Measurements from ENCODE around the gene INAFM1.
"Not testable (repeated sequence)": the region's sequence is repeated elsewhere in the genome, so short reads cannot be mapped to it uniquely, and the experiment has no call there.

Gene INAFM1

DNA sequence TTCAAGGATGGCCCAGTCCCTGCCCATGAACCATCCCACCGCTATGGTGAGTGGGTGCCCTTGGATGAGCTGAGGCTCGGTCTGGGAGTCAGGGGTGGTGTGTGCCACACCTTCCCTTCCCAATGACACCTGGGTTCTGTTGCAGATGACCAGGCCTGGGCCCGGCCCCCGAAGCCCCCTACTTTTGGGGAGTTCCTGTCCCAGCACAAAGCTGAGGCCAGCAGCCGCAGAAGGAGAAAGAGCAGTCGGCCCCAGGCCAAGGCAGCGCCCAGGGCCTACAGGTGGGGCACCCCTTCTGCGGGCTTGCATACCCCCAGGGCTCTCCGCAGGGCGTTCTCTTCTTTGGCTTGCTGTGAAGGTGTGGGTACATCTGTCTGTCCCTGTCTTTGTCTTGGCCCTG lies 4.3 kb upstream of the INAFM1 start:
- no peak for DNase-seq

DNA sequence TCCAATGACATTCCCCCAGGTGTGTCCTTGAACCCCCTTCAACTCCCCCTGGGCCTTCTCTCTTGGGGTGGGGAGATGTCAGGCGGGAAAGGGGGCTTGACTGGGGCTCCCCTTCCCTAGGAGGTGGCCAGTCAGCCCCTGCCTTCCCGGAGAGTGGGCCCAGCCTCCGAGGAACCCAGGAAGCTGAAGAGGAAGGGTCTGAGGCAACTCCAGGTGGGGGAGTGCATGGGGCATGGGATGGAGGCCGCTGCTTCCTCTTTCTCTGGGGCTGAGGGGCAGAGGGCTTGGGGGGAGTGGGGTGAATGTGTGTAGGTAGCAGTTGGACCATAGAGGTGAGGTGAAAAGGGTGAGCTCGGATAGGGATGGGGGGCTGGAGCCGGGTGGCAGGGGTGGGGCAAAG lies 2.7 kb upstream of the INAFM1 start:
- DNase-seq: no peak

DNA sequence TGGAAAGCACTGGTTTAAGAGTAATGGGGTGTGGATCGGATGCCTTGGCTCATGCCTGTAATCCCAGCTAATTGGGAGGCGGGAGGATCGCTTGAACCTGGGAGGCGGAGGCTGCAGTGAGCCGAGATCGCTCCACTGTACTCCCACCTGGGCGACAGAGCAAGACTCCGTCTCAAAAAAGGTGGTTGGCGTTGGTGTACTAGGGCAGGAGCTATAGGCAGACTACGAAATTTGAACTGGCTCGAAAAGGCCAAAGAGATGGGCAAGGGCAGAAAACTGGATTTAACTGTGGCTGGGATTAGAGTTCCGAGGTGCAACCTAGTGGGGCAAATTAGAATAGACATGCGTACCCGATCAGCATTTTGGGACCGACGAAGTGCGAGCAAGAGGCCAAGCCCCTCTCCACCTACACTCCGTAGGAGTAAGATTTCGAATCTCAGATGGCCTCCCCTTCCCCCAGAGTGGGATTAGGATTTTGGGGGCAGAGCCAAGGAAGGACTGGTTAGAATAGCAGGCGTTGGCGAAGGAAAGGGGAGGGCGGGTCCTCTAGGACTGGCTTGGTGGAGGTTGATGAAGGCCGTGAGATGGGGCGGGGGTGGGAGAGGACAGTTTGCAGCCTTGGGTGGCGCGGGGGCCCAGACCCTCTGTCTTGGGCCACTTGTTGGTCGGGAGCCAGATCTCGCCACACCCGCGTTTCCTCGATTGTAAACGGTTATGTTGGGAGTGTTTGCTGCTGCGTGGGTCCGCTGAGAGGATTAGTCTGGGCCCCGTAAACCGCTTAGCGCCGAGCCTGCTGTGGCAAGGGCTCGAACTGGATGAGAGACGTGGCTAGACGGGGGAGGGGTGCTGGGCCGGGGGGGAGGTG lies 2.0 kb upstream of the INAFM1 start:
- DNase-seq: peak; percentile 61

DNA sequence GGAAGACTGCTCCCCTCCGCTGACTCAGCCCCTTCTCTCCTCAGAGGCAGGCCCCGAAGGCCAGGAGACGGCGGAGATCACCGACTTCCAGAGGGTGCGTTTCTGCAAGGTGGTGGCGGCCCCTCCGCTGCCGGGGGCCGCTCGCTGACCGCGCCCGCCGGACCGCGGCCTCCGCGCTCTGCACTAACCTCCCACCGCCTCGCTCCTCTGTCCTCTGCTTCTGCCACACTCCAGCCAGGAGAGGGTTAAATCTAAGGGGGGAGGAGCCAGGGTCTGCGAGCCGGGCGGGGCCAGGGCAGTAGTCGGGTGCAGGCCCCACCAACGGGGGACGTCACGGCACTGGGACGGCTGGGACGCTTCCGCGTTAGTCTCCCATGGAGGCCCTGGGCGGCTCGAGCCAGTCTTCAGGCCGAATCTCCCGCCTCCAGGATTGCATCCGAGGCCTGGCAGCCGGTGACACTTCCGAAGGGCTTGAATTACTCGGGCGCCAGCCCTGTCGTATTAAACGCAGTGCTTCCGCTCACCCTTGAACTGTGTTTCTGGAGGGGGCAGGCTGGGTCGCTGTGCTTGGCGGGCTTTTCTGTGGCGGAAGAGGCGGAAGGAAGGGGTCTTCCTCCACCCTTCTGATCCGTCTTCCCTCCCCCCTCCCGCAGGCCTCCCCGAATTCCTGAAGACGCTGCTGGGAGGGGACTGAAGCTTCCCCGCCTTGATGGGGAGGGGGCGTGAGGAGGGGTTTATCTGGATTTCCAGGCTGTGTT lies 1.2 kb upstream of the INAFM1 start:
- peak; percentile 92 for DNase-seq

DNA sequence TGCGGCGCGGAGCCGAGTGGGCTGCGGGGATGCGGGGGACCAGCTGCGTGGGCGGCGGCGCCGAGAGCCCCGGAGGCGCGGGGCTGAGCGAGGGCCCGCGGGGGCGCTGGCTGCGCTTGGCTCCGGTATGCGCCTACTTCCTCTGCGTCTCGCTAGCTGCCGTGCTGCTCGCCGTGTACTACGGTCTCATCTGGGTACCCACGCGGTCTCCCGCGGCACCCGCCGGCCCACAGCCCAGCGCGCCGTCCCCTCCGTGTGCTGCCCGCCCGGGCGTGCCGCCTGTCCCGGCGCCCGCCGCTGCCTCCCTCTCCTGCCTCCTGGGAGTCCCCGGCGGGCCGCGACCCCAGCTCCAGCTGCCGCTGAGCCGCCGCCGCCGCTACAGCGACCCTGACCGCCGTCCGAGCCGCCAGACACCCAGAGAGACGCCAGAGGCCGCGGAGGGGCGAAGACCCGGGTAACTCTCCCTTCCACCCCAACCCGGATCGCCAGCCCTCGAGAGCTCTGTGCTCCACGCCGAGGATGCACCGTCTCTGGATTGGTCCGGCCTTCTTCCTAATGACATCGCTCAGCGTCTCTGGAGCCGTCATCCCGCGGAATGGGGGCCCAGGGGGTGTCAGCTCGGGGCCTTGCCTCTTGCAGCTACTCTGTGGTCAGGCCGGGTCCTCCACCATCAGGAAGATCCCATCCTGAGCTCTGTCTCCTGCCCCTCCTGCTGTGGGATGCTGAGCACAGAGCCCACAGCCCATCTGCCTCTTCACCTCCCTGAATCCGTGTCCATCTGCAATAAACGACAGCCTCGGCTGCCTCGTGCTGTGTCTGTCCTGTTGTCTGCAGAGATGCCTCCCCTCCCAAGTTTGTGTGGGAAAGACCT lies 441 bp downstream of the INAFM1 start:
- peak; percentile 17 for DNase-seq

DNA sequence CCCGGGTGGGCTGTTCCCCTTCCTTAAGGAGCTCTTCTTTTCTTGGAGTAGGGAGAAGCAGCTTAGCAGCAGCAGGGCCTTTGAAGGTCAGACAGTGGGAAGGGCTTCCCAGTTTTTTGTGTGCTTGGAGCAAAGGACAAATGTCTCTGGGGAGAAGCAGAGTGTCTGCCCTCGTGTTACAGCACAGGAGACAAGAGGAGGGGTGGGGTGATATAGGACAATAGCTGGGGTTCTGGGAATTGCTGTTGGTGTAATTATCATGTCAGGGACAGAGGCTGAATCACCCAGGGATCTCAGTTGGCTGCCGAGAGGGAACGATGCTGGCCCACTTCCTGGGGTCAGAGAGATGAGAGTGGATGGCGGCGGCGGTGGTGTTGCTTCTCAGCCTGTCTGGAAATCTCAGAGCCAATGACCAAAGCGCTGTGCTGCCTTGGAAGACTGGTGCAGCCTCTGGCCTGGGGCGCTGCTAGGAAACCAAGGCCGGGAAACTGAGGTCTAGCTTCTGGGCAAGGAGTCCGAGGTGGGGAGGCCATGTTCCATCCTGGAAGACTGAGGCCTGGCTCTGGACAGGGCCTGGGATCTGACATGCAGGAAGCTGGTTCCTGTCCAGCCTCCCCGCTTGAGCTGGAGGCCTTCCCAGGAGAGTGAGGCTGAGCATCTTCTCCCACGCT lies 1.2 kb downstream of the INAFM1 start:
- peak; percentile 13 for DNase-seq

DNA sequence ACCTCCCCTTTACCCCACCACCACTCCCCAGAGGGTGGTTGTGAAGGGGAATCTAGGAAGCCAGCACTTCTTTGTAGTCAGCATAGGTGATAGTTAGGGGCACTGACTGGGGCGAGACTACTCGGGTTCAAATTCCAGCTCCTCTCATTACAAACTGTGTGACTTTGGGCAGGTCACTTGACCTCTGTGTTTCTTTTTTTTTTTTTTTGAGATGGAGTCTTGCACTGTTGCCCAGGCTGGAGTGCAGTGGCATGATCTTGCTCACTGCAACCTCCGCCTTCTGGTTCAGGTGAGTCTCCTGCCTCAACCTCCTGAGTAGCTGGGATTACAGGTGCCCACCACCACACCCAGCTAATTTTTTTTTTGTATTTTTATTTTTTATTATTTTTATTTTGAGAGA lies 1.8 kb downstream of the INAFM1 start:
- DNase-seq: not testable (repeated sequence)

DNA sequence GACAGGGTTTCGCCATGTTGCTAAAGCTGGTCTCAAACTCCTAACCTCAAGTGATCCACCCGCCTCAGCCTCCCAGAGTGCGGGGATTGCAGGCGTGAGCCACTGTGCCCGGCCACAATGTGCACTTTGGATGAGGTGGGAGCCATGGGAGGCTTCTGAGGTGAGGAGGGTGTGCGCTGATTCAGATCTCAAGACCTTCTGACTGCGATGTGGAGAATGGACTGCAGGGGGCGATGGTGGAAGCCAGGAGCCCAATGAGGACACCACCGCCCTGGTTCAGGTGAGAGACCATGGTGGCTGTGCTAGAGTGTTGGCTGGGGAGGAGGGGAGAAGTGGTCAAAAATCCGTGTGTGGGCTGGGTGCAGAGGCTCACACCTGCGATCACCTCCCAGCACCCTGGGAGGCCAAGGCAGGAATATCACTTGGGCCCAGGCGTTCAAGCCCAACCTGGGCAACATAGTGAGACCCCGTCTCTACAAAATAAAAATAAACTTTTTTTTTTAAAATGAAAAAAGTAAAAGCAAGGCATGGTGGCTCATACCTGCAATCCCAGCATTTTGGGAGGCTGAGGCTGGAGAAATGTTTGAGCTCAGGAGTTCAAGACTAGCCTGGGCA lies 5.6 kb downstream of the INAFM1 start:
- DNase-seq: no peak

DNA sequence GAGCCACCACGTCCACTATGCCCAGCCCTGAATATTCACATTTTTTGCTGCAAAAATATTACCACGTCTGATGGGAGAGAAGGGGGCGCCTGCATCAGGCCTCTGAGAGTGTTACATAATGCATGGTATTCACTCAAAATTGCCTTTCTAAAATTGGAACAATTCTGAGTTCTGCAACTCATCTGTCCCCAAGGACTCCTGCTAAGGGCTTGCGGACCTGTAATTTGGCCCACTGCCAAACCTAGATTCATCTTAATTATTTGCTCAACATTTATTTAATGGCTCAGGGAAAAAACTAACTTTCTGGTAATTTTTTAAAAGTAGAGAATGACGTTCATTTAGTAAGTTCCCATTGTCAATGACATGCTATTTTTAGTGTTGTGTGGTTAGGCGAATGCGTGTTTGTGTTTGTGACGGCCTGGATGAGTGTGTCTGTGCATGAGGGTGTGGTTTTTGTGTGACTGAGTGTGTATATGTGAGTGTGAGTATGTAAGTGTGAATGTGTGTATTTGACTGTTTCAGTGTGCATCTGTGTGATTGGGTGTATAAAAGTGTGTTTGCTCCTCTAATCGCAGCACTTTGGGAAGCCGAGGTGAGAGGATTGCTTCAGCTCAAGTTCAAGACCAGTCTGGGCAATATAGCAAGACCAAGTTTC lies 8.8 kb downstream of the INAFM1 start:
- no peak for DNase-seq

DNA sequence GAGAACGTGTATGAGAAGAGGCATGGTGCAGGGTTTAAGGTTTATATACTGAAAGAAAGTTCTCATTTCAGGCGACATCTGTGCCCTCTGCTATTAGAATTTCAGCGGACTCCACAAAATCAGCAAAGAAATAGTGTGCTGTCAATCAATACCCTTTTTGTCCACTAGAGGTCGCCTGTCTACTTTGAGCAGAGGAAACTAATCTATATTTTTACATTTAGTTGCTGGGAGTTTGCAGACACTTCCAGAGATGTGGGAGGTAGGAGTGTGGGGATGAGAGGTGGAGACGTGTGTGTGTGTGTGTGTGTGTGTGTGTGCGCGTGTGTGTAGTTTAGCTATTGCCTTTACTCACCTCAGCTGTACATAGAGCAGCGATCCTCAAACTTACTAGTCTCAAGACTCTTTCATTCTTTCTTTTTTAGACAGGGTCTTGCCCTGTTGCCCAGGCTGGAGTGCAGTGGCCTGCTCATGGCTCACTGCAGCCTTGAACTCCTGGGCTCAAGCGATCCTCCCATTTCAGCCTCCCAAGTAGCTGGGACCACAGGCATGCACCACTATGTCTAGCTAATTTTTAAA lies 9.7 kb downstream of the INAFM1 start:
- DNase-seq: peak; percentile 36

DNA sequence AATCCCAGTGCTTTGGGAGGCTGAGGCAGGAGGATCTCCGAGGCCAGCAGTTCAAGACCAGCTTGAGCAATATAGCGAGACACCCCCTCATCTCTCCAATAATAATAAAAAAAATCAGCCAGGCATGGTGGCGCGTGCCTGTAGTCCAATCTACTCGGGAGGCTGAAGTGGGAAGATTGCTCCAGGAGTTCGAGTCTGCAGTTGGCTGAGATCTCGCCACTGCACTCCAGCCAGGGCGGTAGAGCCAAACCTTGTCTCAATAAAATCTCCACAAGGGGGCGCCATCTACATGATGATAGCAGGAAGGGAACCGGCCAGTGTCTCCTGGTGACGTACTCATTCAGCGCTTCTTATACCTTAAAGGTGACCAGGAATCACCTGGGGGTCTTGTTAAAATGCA lies 21.4 kb downstream of the INAFM1 start:
- DNase-seq: peak; percentile 62

DNA sequence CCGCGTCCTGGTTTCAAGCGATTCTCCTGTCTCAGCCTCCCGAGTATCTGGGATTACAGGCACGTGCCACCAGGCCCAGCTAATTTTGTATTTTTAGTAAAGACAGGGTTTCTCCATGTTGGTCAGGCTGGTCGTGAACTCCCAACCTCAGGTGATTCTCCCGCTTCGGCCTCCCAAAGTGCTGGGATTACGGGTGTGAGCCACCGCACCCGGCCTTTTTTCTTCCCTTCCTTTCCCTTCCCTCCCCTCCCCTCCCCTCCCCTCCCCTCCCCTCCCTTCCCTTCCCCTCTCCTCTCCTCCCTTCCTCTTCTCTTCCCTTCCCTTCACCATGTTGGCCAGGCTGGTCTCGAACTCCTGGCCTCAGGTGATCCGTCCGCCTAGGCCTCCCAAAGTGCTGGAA lies 26.2 kb downstream of the INAFM1 start:
- DNase-seq: not testable (repeated sequence)

DNA sequence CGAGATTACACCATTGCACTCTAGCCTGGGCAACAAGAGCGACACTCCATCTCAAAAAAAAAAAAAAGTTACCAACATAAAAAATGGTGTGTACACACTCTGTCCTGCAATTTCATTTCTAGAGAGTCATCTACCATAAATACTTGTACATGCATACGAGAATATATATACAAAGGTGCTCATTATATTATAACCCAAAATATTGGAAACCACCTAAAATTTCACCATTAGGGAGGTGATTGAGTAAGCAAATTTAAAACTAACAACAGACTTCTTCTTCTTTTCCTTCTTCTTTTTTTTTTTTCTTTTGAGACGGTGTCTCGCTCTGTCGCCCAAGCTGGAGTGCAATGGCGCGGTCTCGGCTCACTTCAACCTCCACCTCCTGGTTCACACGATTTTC lies 27.6 kb downstream of the INAFM1 start:
- DNase-seq: no peak

DNA sequence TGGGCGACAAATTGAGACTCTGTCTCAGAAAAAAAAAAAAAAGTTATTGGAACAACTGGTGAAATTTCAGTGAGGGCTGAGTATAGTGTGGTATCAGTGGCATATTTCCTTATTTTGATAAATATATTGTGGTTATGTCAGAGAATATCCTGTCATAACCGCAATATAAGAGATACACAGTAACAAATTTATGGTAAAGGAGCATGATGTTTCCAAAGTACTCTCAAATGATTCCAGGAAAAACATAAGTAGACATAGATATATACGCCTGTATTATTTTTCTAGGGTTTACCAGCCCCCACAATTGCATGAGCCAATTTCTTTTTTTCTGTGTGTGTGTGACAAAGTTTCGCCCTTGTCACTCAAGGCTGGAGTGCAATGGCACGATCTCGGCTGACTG lies 29.3 kb downstream of the INAFM1 start:
- DNase-seq: no peak

DNA sequence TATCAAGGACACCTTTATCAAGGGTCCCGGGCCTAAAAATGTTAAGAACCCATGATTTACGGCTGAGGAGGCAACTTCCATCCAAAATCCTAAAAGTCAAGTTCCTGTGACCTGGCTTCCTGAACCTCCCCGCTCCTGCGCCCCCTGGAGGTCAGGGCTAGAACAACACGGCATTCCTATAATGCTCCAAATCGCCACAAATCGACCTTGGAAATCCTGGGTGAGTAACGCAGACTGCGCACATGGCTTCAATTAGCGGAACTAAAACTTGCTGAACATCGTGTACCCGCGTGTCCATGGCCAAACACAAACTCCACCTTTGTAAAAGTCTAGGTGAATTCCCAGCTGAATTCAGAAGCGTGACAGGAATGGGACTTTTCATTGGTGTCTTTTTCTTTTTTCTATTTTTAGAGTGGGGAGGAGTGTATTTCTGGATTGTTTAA lies 30.6 kb downstream of the INAFM1 start:
- DNase-seq: peak; percentile 85

DNA sequence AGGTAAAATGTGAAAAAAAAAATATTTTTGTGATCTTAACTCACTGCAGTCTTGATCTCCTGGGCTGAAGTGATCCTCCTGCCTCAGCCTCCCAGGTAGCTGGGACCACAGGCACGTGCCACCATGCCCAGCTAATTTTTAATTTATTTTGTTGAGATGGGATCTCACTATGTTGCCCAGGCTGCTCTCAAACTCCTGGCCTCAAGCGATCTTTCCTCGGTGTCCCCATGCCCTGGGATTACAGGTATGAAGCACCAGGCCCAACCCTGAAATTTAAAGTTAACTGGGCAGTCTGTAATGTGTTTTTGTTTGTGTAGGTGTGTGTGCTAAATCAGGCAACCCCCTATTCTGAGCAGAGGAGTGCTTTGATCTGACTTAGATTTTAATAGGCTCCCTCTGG lies 31.6 kb downstream of the INAFM1 start:
- DNase-seq: no peak

DNA sequence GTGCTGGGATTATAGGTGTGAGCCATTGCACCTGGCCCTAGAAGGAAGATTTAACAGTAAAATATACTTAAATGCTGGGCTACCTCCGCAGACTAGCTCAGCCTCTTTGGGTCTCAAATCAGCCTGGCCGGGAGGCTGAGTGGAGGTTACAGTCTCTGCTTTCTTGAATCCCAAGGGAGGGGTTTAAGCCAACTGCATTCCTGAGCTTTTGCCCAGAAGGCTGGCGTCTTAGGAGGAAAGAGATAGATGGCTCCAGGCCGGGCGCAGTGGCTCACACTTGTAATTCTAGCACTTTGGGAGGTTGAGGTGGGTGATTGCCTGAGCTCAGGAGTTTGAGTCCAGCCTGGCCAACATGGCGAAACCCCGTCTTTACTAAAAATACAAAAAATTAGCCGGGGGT lies 34.4 kb downstream of the INAFM1 start:
- no peak for DNase-seq

DNA sequence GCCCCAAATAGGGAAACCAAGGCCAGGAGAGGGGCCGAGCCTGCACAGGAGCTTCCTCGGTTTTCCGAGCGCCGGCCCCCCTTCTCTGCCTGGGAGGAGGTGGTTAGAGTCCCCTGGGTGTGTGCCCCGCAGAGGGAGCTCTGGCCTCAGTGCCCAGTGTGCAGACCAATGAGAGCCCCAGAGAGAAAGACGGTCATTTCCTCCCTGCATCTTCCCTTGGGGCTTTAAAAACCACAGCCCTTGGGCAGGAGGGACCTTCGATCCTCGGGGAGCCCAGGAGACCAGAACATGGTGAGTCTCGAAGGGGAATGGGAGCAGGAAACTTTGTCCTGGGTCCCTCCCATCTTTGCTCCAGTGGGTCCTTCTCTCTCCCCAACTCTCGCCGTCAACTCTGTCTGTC lies 34.9 kb downstream of the INAFM1 start, which contains the start of gene C5AR1:
C5AR1 (plus strand) TSS at position 254 of the 400 bp plus-strand sequence; CDS start at position 289, 35 bp downstream.
- no peak for DNase-seq

DNA sequence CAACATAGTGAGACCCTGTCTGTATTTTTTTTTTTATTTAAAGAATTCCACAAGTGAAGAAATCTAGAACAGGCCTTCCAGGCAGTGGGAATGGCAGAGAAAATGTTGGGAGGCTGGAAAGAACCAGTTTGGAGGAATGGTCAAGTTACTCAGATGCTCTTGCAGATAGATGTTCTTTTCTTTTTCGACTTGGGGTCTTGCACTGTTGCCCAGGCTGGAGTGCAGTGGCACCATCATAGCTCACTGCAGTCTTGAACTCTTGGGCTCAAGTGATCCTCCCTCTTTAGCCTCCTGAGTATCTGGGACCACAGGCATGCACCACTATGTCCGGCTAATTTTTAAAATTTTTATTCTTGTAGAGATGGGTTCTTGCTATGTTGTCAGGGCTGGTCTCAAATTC lies 35.6 kb downstream of the INAFM1 start:
- DNase-seq: no peak

DNA sequence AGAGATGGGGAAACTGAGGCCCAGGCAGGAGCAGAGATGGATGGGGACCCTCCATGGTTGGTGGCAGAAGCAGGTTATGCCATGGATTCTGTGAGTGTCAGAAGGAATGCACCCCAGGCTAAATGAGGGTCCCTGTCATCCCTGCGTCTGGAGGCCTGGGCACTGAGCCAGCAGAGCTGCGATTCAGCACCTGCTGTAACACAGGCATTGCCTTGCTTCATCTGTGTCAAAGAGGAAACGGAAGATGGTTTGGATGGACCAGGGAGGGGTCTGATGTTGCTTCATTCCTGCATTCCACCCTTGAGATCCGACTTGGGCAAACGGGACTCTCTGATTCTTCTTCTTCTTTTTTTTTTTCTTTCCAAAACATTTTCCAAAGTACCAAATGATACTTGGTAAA lies 36.1 kb downstream of the INAFM1 start:
- DNase-seq: no peak

DNA sequence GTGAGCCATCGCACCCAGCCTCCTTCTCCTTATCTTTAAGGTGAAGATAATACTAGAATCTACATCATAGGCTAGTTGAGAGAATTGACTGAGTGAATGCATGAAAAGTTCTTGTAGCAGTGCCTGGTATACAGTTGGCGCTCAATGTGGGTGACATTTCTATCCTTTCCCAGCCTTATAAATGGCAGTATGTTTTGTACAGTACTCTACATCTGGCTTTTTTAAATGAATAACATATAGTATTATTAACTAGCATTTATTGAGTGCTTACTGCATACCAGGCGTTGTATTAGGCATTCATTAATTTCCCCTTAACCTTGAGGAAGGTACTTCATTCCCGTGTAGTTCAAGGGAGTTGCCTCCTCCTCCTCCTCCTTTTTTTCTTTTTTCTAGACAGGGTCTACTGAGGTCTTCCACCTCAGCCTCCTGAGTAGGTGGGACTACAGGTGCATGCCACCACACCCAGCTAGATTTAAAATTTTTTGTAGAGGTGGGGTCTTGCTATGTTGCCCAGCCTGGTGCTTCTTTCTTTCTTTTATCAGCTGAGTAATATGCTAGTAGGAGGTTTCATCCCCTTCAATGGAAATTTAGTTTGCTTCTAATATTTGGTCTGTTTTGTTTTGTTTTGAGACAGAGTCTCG lies 37.8 kb downstream of the INAFM1 start:
- no peak for DNase-seq
